K562 (cell line): ENCODE measurements around the gene MICALL2. TPM values are rescaled to one million over a fixed set of nuclear protein-coding genes. Genes with fewer than 3 reads are reported as not detected.

ENCODE experiments used
- ATAC-seq: fragments of 200-7000 bp; cut with Tn5 transposase; 3 replicates; pipeline ENCODE4 v1.9.1; 2020; ENCODE audit warnings: moderate library complexity
- BruUV-seq: library from RNA; stranded (reverse); fragments of 400-500 nt; replicated peaks from 2 replicates; lab custom pipeline; 2021; lab: Mats Ljungman, UMichigan
- CTCF ChIA-PET: fragments of 300-600 bp; formaldehyde crosslinking; extraction: SDS; loops from one replicate; lab custom pipeline; 2021; ENCODE audit warnings: low intra/inter-chr PET ratio; lab: Yijun Ruan, JAX
- POLR2A ChIA-PET: fragments of 300-600, 350-650 bp; sonication (Branson Sonifier 250); formaldehyde crosslinking; extraction: SDS; loops from one replicate; lab custom pipeline; 2021; ENCODE audit warnings: antibody characterized with exemption, inconsistent platforms; lab: Yijun Ruan, JAX
- DNase-seq, 4 experiments: peaks; one replicate each; pipeline versions ENCODE4 v3.0.0 to v3.0.0-alpha.2; 2011 to 2018; ENCODE audit warnings: low spot score in 3 of 4, mixed read lengths in 3 of 4; ENCODE audit errors: extremely low read depth in 1 of 4
- FAIRE-seq: peaks from 2 replicates; lab custom pipeline; 2011; peaks lifted over from hg19 to GRCh38; lab: Jason Lieb, UNC
- H2AFZ ChIP-seq: 2 replicates; pipeline ENCODE4 v1.6.0; 2011; ENCODE audit warnings: low read depth, low read length, control low read depth, inconsistent platforms
- H3K27ac ChIP-seq: fragments of 200-600 bp; 3 replicates; pipeline ENCODE4 v1.8.0; 2011; ENCODE audit warnings: low read depth, mild to moderate bottlenecking, control low read depth, inconsistent platforms, low read length, moderate library complexity, mixed read lengths; ENCODE audit errors: extremely low read depth
- H3K27me3 ChIP-seq, 2 experiments: fragments of 300-600 bp in 1 of 2; 2 replicates in 1 of 2; 3 replicates in 1 of 2; pipeline versions ENCODE4 v1.6.0 to v1.8.0; 2011; ENCODE audit warnings: inconsistent platforms in 2 of 2, low read length in 2 of 2, mild to moderate bottlenecking in 1 of 2, mixed read lengths in 1 of 2, moderate library complexity in 1 of 2; ENCODE audit not compliant: control insufficient read depth in 2 of 2, insufficient read depth in 2 of 2
- H3K36me3 ChIP-seq: fragments of 300-600 bp; 3 replicates; pipeline ENCODE4 v1.8.0; 2011; ENCODE audit warnings: mild to moderate bottlenecking, low read length, inconsistent platforms; ENCODE audit not compliant: control insufficient read depth, insufficient read depth
- H3K4me1 ChIP-seq, 2 experiments: fragments of 200-600 bp in 1 of 2; replicated peaks in 1 of 2; 2 replicates in 1 of 2; 3 replicates in 1 of 2; pipeline versions ENCODE4 v1.5.1 to v1.8.0; 2011; ENCODE audit warnings: inconsistent platforms in 2 of 2, low read length in 2 of 2, mild to moderate bottlenecking in 1 of 2, mixed read lengths in 1 of 2, moderate library complexity in 1 of 2; ENCODE audit not compliant: control insufficient read depth in 2 of 2, insufficient read depth in 2 of 2
- H3K4me2 ChIP-seq: 2 replicates; pipeline ENCODE4 v1.6.1; 2011; ENCODE audit warnings: low read length, control low read depth, inconsistent platforms, mixed read lengths; ENCODE audit not compliant: insufficient read depth
- H3K4me3 ChIP-seq: fragments of 200-600 bp; sonication (generic), shearing (Covaris generic); 2 replicates; pipeline ENCODE4 v1.5.1; 2016; ENCODE audit warnings: control low read depth, inconsistent platforms
- H3K79me2 ChIP-seq: fragments of 200-600 bp; 3 replicates; pipeline ENCODE4 v1.8.0; 2011; ENCODE audit warnings: low read length, inconsistent platforms; ENCODE audit not compliant: control insufficient read depth, insufficient read depth
- H3K9ac ChIP-seq, 2 experiments: 2 replicates each; pipeline versions ENCODE4 v1.6.0 to v1.6.1; 2011; ENCODE audit warnings: low read depth in 2 of 2, low read length in 2 of 2, control low read depth in 1 of 2, inconsistent platforms in 1 of 2, mild to moderate bottlenecking in 1 of 2, mixed read lengths in 1 of 2; ENCODE audit not compliant: insufficient read depth in 1 of 2
- H3K9me1 ChIP-seq: one replicate; pipeline ENCODE4 v1.6.0; 2011; ENCODE audit warnings: inconsistent platforms, mild to moderate bottlenecking, low read length, moderate library complexity; ENCODE audit not compliant: control insufficient read depth, insufficient read depth
- H3K9me3 ChIP-seq: replicated peaks from 2 replicates; pipeline ENCODE4 v1.5.1; 2011; ENCODE audit warnings: low read depth, low read length, inconsistent platforms; ENCODE audit not compliant: control insufficient read depth, insufficient read depth
- H4K20me1 ChIP-seq: replicated peaks from 2 replicates; pipeline ENCODE4 v1.6.1; 2011; ENCODE audit warnings: low read length, inconsistent platforms, mixed read lengths; ENCODE audit not compliant: control insufficient read depth, insufficient read depth
- ARID3A ChIP-seq: IDR thresholded peaks from 2 replicates; pipeline ENCODE4 v1.6.1; 2012; ENCODE audit warnings: low read depth, low read length, improper control_type of control experiment, borderline replicate concordance
- CBFB ChIP-seq: sonication (generic); formaldehyde crosslinking; IDR thresholded peaks from 2 replicates; pipeline ENCODE4 v1.4.0; 2020; ENCODE audit warnings: mild to moderate bottlenecking, missing genetic modification reagents
- EP400 ChIP-seq: fragments of 450-650 bp; IDR thresholded peaks from 2 replicates; pipeline ENCODE4 v1.6.1; 2017; ENCODE audit warnings: antibody characterized with exemption, mild to moderate bottlenecking, moderate library complexity
- FOXK2 ChIP-seq, 2 experiments: fragments of 450-650 bp; IDR thresholded peaks in 1 of 2; conservative IDR thresholded peaks in 1 of 2; 2 replicates each; pipeline ENCODE4 v1.6.1; 2016; ENCODE audit warnings: low read depth in 2 of 2, mild to moderate bottlenecking in 1 of 2
- SIRT6 ChIP-seq: IDR thresholded peaks from one replicate; pipeline ENCODE4 v1.6.1; 2012; ENCODE audit warnings: low read depth, mild to moderate bottlenecking, control low read depth, inconsistent platforms, low read length, moderate library complexity
- ZBTB33 ChIP-seq: sonication (generic); formaldehyde crosslinking; IDR thresholded peaks from 2 replicates; pipeline ENCODE4 v1.8.1; 2023; ENCODE audit warnings: mild to moderate bottlenecking, missing genetic modification reagents
- ZNF23 ChIP-seq: fragments of 250-450 bp; sonication (Bioruptor Pico); IDR thresholded peaks from 2 replicates; pipeline ENCODE4 v1.4.0; 2020; ENCODE audit warnings: mild to moderate bottlenecking
- WGBS: fragments of 100-300 bp; shearing (Covaris generic); methylation state at CpG from one replicate; pipeline ENCODE4 v1.1.6; 2016; ENCODE audit warnings: low coverage, mixed read lengths; ENCODE audit not compliant: insufficient coverage; ENCODE audit errors: missing lambda C conversion rate; 5-methylcytosine and 5-hydroxymethylcytosine counted together
- in situ Hi-C: fragments of 300-500 bp; cut with MboI; formaldehyde crosslinking; loops from 4 replicates; pipeline ENCODE4 v1.15.0; 2018; ENCODE audit warnings: inconsistent platforms, mixed read lengths
- intact Hi-C: fragments of 100-400 bp; cut with micrococcal nuclease; formaldehyde crosslinking; loops from 2 replicates; pipeline ENCODE4 v1.14.2; 2022
- polyA plus RNA-seq, 8 experiments: library from polyadenylated mRNA; depleted of rRNA in 4 of 8; stranded (reverse) in 5 of 8; unstranded in 3 of 8; fragments of >200 nt; fragmentation: Nextera tagmentation in 2 of 8; fragmentation: Illumina TruSeq in 1 of 8; extraction: Ambion mirVana in 2 of 8; extraction: Trizol in 1 of 8; gene quantifications; 2 replicates each; pipeline versions ENCODE4 v1.2.1 to v1.2.3, GENCODE V29; 2011 to 2014; ENCODE audit warnings: inconsistent platforms in 1 of 8, missing spikeins in 1 of 8
- total RNA-seq, 7 experiments: library from RNA; depleted of rRNA in 6 of 7; stranded (reverse); fragments of >200 nt in 6 of 7; fragmentation: Illumina TruSeq in 2 of 7; extraction: Trizol in 2 of 7; gene quantifications; 2 replicates each; pipeline versions ENCODE4 v1.2.1 to v1.2.3, GENCODE V29; 2011 to 2021; ENCODE audit warnings: low replicate concordance in 1 of 7

Gene MICALL2
- total and polyA plus RNA-seq, 9 of the 15 experiments (the other 6 are each of a cell fraction or from before 2014, with no cell fraction given): 1.8 to 103 (median 17.0) TPM

DNA sequence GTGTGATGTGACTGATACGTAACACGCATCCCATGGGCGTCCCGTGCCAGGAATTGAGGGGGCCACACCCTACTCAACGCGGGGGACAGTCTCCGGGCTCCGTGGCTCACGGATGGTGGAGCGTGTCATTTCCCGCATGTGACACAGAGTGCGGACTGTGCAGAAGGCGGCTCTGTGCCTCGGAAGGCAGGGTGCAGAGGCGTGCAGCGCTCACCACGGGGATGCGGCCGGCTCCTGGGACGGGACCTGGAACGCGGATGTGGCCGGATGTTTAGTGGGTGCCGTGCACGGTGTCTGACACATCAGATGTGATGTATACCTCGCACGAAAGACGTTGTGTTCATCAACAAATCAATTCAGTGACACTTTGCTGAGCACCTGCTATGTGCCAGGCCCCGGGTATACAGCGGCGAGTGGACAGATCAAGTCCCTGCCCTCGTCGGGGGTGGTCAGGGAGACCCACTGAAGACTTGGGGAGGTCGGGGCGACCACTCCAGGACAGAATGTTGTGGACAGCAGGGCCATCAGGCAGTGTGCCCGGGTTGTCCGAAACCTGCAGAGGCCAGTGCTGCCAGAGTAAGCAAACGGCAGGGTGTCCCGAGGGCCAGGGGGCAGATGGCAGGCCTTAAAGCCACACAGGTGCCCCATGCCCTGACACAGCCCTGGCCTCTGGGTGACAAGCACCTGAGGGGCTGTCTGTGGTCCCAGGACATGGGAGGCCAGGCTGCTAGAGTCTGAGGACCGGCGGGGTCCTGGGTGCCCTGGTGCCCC is 38.1 kb downstream of the MICALL2 start:
- Histone ChIP-seq H4K20me1 (no peaks in the 10 kb centered on the region), H3K4me3 (no peak overlapping the region), H3K4me1 (peaks cover 21 to 52% of the 10 kb centered on the region in 2 experiments), H3K79me2 (no peaks in the 10 kb centered on the region), H3K9me3 (no peaks in the 10 kb centered on the region), H3K9ac (peak overlapping the region in 1 of 2 experiments; percentile 41; a peak in 1 of 4 replicates), H3K27me3 (peaks cover 0 to 14% of the 10 kb centered on the region in 2 experiments; a peak in 3 of 5 replicates), H2AFZ (no peak overlapping the region), H3K36me3 (no peaks in the 10 kb centered on the region), H3K4me2 (no peak overlapping the region), H3K9me1 (no peaks in the 10 kb centered on the region), H3K27ac (no peak overlapping the region)
- intact Hi-C loops (no loop called here), in situ Hi-C loops (no loop called here)
- ChIA-PET POLR2A (no interaction called here), CTCF (no interaction called here)
- WGBS: 21% methylated on average over 41 of the region's 41 CpGs
- no peak for TF ChIP-seq ARID3A
- TF ChIP-seq EP400: no peak
- no peak for TF ChIP-seq FOXK2 (conservative IDR thresholded peaks at IDR 0.05 in 1 of 2, IDR thresholded peaks at IDR 0.05 in 1 of 2; ENCODE audit: low read depth in 2 of 2)
- TF ChIP-seq SIRT6: no peak
- TF ChIP-seq CBFB (CRISPR knock-in tag): no peak
- 0 out of 2 replicates have a peak, but pooled peaks have one; percentile 14 for TF ChIP-seq ZBTB33
- TF ChIP-seq ZNF23 (CRISPR knock-in tag): no peak
- DNase-seq (no peak), FAIRE-seq (no peak), ATAC-seq (no peak)
- BruUV-seq: no TSS peak
